Adrenal gland (tissue), 12 donors: ENCODE measurements around the gene PDLIM5. TPM values are rescaled to one million over a fixed set of nuclear protein-coding genes. Genes with fewer than 3 reads are reported as not detected.

Experiments
- DNase-seq, 7 donors: peaks; one replicate each; pipeline ENCODE4 v3.0.0-alpha.2; 2019 to 2020
- H3K27ac ChIP-seq, 5 donors: fragments of 200-600 bp; sonication (generic) in 4 of 5; 1 replicate in 3 of 5; 2 replicates in 2 of 5; pipeline versions ENCODE4 v1.5.1 to v1.8.0; 2016 to 2020; ENCODE audit warnings: mild to moderate bottlenecking in 1 of 5
- H3K27me3 ChIP-seq: fragments of 200-600 bp; 2 replicates; pipeline ENCODE4 v1.8.0; 2021
- H3K36me3 ChIP-seq, 2 donors: fragments of 200-600 bp; replicated peaks in 1 of 2; 1 replicate in 1 of 2; 2 replicates in 1 of 2; pipeline versions ENCODE4 v1.5.1 to v1.8.0; 2018 to 2022
- H3K4me1 ChIP-seq, 2 donors: fragments of 200-600 bp; replicated peaks in 1 of 2; 1 replicate in 1 of 2; 2 replicates in 1 of 2; pipeline versions ENCODE4 v1.5.1 to v1.8.0; 2018 to 2021
- H3K4me3 ChIP-seq, 4 donors: fragments of 200-600 bp; sonication (generic) in 3 of 4; one replicate each; pipeline ENCODE4 v1.5.1; 2016 to 2018
- H3K9me3 ChIP-seq, 3 donors: fragments of 200-600 bp; sonication (generic) in 1 of 3; replicated peaks in 1 of 3; 1 replicate in 2 of 3; 2 replicates in 1 of 3; pipeline versions ENCODE4 v1.5.1 to v1.8.0; 2016 to 2021
- POLR2A ChIP-seq, 2 donors: fragments of 450-650 bp; IDR thresholded peaks; one replicate each; pipeline ENCODE4 v1.6.1; 2017; ENCODE audit warnings: antibody characterized with exemption in 2 of 2, mild to moderate bottlenecking in 2 of 2, moderate library complexity in 1 of 2
- WGBS, 4 donors: extraction: QIAGEN DNeasy Blood & Tissue Kit in 2 of 4; methylation state at CpG; one replicate each; pipeline versions ENCODE4 v1.1.5 to v1.1.7; 2013 to 2017; 5-methylcytosine and 5-hydroxymethylcytosine counted together
- intact Hi-C, 2 donors: fragments of 100-400 bp; cut with DNase I; formaldehyde crosslinking; loops; one replicate each; pipeline versions ENCODE4 v1.14.1 to v1.15.0; 2022 to 2023
- polyA plus RNA-seq, 3 donors: library from polyadenylated mRNA; stranded (reverse); fragments of 200-250 nt in 2 of 3; fragments of 350-450 nt in 1 of 3; fragmentation: Illumina TruSeq in 1 of 3; extraction: RNeasy Lipid Tissue Mini Kit (QIAGEN cat#74804) in 1 of 3; gene quantifications; one replicate each; pipeline ENCODE4 v1.2.3, GENCODE V29; 2013 to 2014
- total RNA-seq, 9 donors: library from RNA; depleted of rRNA in 4 of 9; stranded (reverse); fragments of >200 nt in 4 of 9; fragments of 120-200 nt in 1 of 9; fragmentation: NEBNext Ultra II Directional in 1 of 9; extraction: Animal tissue kit (Norgen Biotek cat#: 25700) in 1 of 9; gene quantifications; one replicate each; pipeline versions ENCODE4 v1.1.0 to v1.2.4, GENCODE V29; 2013 to 2023
- TF ChIP-seq, protein P1 (sequence below), 6 experiments: fragments of 450-650 bp in 4 of 6; fragments of 200-600 bp in 2 of 6; sonication (generic) in 1 of 6; IDR thresholded peaks; 1 replicate in 5 of 6; 2 replicates in 1 of 6; pipeline versions ENCODE4 v1.5.1 to v1.8.0; 2016 to 2021; ENCODE audit warnings: antibody characterized with exemption in 6 of 6, mild to moderate bottlenecking in 2 of 6, moderate library complexity in 1 of 6
- donor health status: healthy with polysubstance abuse.
- donor health status: Bipolar disorder and iron deficiency.
- donor health status: DM: yes; HTN: yes; CAD: no.
- donor health status: DM: no; HTN: no; CAD: no.
- donor health status: DM: no; HTN: no; CAD: no.
- donor health status: DM: yes; HTN: yes; CAD: no.

PDLIM5 gene
- total and polyA plus RNA-seq, 12 donors, result 26.2 to 150 (median 84.0) TPM

GRCh38 chr4:94409962-94410361, 41.8 kb upstream of the PDLIM5 start:
- intact Hi-C loops, result loop anchor here in 1 of 2 donors (5.0 kb wide), 2 partner anchors 42 to 182 kb away; partner anchors contain the start of gene PDLIM5
- no peaks in the 10 kb centered on the region for H3K27me3 ChIP-seq
- TF ChIP-seq, protein P1, sequence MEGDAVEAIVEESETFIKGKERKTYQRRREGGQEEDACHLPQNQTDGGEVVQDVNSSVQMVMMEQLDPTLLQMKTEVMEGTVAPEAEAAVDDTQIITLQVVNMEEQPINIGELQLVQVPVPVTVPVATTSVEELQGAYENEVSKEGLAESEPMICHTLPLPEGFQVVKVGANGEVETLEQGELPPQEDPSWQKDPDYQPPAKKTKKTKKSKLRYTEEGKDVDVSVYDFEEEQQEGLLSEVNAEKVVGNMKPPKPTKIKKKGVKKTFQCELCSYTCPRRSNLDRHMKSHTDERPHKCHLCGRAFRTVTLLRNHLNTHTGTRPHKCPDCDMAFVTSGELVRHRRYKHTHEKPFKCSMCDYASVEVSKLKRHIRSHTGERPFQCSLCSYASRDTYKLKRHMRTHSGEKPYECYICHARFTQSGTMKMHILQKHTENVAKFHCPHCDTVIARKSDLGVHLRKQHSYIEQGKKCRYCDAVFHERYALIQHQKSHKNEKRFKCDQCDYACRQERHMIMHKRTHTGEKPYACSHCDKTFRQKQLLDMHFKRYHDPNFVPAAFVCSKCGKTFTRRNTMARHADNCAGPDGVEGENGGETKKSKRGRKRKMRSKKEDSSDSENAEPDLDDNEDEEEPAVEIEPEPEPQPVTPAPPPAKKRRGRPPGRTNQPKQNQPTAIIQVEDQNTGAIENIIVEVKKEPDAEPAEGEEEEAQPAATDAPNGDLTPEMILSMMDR (IDR thresholded peaks at IDR 0.05), result no peak
- TF ChIP-seq POLR2A (IDR thresholded peaks at IDR 0.05), result no peak
- peaks cover 0 to 43% of the 10 kb centered on the region in 2 donors for H3K4me1 ChIP-seq
- H3K4me3 ChIP-seq, result no peak overlapping the region
- H3K36me3 ChIP-seq, result no peaks in the 10 kb centered on the region
- no peaks in the 10 kb centered on the region for H3K9me3 ChIP-seq
- no peak overlapping the region for H3K27ac ChIP-seq
- DNase-seq, result no peak

DNA sequence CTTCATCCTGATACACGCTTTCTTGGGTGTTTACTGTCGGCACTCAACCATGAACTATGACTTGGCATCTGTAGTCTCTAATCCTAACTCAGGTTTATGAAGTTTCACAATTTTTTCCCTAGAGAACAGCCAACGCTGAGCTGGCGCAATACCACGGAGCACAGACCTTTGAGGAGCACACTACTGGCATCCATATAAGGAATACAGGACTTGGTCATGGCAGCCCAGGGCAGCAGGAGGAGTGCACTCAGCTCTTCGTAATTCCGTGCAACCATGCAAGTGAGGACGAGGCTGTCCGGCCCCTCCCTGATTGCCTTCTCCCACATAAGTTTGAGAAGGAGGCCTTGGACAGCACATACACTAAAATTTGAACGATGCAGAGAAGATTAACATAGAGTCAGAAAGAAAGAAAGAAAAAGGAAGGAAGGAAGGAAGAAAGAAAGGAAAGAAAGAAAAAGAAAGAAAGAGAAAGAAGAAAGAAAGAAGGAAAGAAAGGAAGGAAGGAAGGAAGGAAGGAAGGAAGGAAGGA, 41.0 kb upstream of the PDLIM5 start:
- H3K27me3 ChIP-seq, result no peaks in the 10 kb centered on the region
- WGBS, 4 donors, result 79 to 84% (median 79%) methylated on average over 10 of the region's 10 CpGs
- H3K36me3 ChIP-seq, result no peaks in the 10 kb centered on the region
- intact Hi-C loops, result no loop called here
- TF ChIP-seq, protein P1 (IDR thresholded peaks at IDR 0.05), result no peak
- TF ChIP-seq POLR2A (IDR thresholded peaks at IDR 0.05), result no peak
- DNase-seq, result peak in 6 of 7 donors; percentile 37 to 65 (median 40)
- H3K4me3 ChIP-seq, result no peak overlapping the region
- H3K27ac ChIP-seq, result no peak overlapping the region
- no peaks in the 10 kb centered on the region for H3K9me3 ChIP-seq
- peaks cover 0 to 43% of the 10 kb centered on the region in 2 donors for H3K4me1 ChIP-seq

- H3K27me3 ChIP-seq, result no peaks in the 10 kb centered on the region
- H3K36me3 ChIP-seq, result no peaks in the 10 kb centered on the region
- TF ChIP-seq POLR2A (IDR thresholded peaks at IDR 0.05), result no peak
- TF ChIP-seq, protein P1 (IDR thresholded peaks at IDR 0.05), result no peak
- intact Hi-C loops, result no loop called here
- no peak overlapping the region for H3K27ac ChIP-seq
- peaks cover 0 to 43% of the 10 kb centered on the region in 2 donors for H3K4me1 ChIP-seq
- H3K9me3 ChIP-seq, result no peaks in the 10 kb centered on the region
- DNase-seq, result no peak
- H3K4me3 ChIP-seq, result no peak overlapping the region
Observed at GRCh38 chr4:94411296-94411695, 40.4 kb upstream of the PDLIM5 start.

GRCh38 chr4:94412019-94412657, 39.6 kb upstream of the PDLIM5 start:
- peak overlapping the region in 1 of 4 donors; percentile 43 for H3K4me3 ChIP-seq
- H3K36me3 ChIP-seq, result no peaks in the 10 kb centered on the region
- H3K27ac ChIP-seq, result peak overlapping the region in 3 of 5 donors; percentile 39 to 59 (median 48)
- WGBS, 4 donors, result 30 to 46% (median 41%) methylated on average over 3 of the region's 3 CpGs
- no peak for DNase-seq
- no peaks in the 10 kb centered on the region for H3K9me3 ChIP-seq
- intact Hi-C loops, result no loop called here
- TF ChIP-seq POLR2A (IDR thresholded peaks at IDR 0.05), result no peak
- TF ChIP-seq, protein P1 (IDR thresholded peaks at IDR 0.05), result no peak
- peaks cover 0 to 43% of the 10 kb centered on the region in 2 donors for H3K4me1 ChIP-seq
- H3K27me3 ChIP-seq, result no peaks in the 10 kb centered on the region
